GM12891 (cell line): ENCODE measurements around the gene CLIP1.
A peak's percentile ranks its signal among the peaks of the same experiment; 100 is the strongest.
"Not testable (repeated sequence)": the region's sequence is repeated elsewhere in the genome, so short reads cannot be mapped to it uniquely, and the experiment has no call there.

Experiments used
- DNase-seq: peaks from one replicate; pipeline ENCODE4 v3.0.0; 2011; ENCODE audit warnings: low spot score; ENCODE audit not compliant: insufficient read length
- FAIRE-seq: peaks from 2 replicates; lab custom pipeline; 2011; peaks lifted over from hg19 to GRCh38; lab: Jason Lieb, UNC
- PAX5 ChIP-seq: IDR thresholded peaks from 2 replicates; pipeline ENCODE4 v1.6.1; 2011; ENCODE audit warnings: low read length, moderate library complexity, mild to moderate bottlenecking; ENCODE audit not compliant: insufficient read depth, severe bottlenecking
- POLR2A ChIP-seq: IDR thresholded peaks from 2 replicates; pipeline ENCODE4 v1.6.1; 2011; ENCODE audit warnings: low read depth, low read length, control low read depth
- POLR2AphosphoS5 ChIP-seq: IDR thresholded peaks from 2 replicates; pipeline ENCODE4 v1.6.1; 2011; ENCODE audit warnings: low read depth, low read length, control low read depth
- POU2F2 ChIP-seq: IDR thresholded peaks from 2 replicates; pipeline ENCODE4 v1.6.1; 2011; ENCODE audit warnings: low read depth, mild to moderate bottlenecking, control low read depth, low read length, moderate library complexity
- SPI1 ChIP-seq: IDR thresholded peaks from 2 replicates; pipeline ENCODE4 v1.6.1; 2011; ENCODE audit warnings: low read depth, low read length, control low read depth
- TAF1 ChIP-seq: IDR thresholded peaks from 2 replicates; pipeline ENCODE4 v1.6.1; 2011; ENCODE audit warnings: low read depth, low read length, control low read depth

CLIP1 gene

DNA sequence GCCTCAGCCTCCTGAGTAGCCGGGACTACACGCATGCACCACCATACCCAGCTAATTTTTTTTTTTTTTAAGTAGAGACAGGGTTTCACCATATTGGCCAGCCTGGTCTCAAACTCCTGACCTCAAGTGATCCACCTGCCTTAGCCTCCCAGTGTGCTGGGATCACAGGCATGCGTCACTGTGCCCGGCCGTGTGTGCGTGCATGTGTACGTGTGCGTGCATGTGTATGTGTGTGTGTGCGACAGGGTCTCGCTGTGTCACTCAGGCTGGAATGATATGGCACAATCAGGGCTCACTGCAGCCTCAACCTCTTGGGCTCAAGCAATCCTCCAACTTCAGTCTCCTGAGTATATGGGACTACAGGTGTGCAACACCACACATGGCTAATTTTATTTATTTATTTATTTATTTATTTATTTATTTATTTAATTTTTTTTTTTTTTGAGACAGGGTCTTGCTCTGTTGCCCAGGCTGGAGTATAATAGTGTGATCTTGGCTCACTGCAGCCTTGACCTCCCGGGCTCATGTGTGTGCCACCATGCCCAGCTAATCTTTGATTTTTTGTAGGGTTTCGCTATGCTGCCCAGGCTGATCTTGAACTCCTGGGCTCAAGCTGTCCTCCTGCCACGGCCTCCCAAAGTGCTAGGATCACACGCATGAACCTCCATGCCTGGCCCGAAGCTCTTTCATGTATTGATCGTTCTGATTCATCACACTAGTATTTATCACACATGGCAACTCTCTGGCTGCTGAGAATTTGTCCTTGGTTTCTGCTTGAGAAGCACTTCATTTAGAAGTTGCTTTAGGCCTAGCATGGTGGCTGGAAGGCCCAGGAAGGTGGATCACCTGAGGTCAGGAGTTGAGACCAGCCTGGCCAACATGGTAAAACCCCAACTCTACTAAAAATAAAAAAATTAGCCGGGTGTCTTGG is 35.9 kb upstream of the CLIP1 start:
- no peak for TF ChIP-seq POLR2AphosphoS5
- no peak for TF ChIP-seq SPI1
- no peak for TF ChIP-seq POU2F2
- no peak for TF ChIP-seq POLR2A
- no peak for TF ChIP-seq TAF1
- TF ChIP-seq PAX5, result no peak
- DNase-seq (no peak), FAIRE-seq (peak; percentile 60)

DNA sequence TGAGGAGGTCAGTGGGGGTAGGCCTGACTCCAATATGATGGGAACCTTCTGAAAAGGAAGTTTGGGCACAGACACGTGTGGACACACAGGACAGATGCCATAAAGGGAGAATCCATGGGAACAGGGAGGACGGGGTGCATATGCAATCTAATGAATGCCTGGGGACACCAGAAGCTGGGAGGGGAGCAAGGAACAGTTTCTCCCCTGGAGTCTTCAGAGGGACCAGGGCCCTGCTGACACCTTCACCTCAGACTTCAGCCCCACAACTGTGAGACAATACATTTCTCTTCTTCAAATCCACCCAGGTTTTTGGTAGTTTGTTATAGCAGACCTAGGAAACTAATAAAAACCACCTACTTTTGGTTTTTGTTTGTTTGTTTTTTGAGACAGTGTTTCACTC is 35.2 kb upstream of the CLIP1 start:
- no peak for TF ChIP-seq TAF1
- no peak for TF ChIP-seq POU2F2
- no peak for TF ChIP-seq POLR2A
- FAIRE-seq, result no peak
- DNase-seq, result no peak

DNA sequence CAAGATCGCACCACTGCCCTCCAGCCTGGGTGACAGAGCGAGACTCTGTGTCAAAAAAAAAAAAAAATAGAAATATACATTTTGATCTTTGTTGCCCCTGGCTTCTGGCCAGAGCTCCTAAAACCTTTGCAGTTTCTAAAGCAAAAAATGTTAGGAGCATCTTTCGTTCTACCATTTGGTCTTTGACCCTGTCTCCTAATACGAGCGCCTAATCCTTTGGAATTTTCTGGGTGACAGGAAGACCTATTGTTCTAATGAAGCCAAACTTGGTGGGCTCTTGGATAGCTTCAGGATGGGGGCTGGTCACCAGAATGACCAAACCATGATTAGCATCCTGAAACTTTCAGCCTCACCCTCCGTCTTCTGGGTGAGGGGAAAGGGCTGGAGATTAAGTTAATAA is 32.3 kb upstream of the CLIP1 start:
- TF ChIP-seq POLR2AphosphoS5, result no peak
- no peak for TF ChIP-seq SPI1
- no peak for TF ChIP-seq TAF1
- no peak for TF ChIP-seq PAX5
- no peak for TF ChIP-seq POU2F2
- TF ChIP-seq POLR2A, result no peak
- FAIRE-seq (no peak), DNase-seq (no peak)

DNA sequence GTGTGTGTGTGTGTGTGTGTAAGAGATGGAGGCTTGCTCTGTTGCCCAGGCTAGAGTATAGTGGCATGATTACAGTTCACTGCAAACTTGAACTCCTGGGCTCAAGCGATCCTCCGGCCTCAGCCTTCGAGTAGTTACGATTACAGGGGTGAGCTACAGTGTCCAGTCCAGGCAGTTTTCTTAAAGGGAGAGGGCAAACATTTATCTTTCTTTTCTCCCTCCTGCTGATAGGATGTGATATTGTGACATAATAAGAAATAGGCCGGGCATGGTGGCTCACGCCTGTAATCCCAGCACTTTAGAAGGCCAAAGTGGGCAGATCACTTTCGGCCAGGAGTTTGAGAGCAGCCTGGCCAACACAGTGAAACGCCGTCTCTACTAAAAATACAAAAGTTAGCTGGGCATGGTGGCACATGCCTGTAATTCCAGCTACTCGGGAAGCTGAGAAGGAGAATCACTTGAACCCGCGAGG is 31.8 kb upstream of the CLIP1 start:
- DNase-seq, result no peak
- TF ChIP-seq POLR2AphosphoS5 (no peak), SPI1 (no peak), POU2F2 (no peak), TAF1 (no peak), POLR2A (no peak)
- no peak for FAIRE-seq

DNA sequence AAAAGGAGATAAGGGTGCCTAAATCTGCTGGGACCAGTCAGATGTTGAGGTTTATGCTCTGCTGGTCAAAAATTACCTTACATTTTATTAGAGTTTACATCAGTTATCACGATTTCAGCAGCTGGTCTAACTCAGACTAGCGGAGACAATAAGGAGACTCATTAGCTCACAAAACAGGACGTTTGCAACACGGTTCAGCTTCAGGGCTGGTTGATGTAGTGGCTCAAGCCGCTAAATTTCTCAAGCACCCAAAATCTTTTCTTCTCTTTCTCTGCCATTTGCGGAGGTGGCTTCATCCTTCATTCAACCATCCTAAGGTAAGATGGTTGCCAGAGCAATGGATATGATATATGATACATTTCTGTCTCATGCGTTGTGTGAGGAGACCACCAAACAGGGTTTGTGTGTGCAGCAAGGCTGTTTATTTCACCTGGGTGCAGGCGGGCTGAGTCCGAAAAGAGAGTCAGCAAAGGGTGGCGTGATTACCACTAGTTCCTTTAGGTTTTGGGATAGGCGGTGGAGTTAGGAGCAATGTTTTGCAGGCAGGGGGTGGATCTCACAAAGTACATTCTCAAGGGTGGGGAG is 30.3 kb upstream of the CLIP1 start:
- TF ChIP-seq TAF1 (no peak), POU2F2 (no peak)
- DNase-seq (no peak), FAIRE-seq (peak; percentile 26)

DNA sequence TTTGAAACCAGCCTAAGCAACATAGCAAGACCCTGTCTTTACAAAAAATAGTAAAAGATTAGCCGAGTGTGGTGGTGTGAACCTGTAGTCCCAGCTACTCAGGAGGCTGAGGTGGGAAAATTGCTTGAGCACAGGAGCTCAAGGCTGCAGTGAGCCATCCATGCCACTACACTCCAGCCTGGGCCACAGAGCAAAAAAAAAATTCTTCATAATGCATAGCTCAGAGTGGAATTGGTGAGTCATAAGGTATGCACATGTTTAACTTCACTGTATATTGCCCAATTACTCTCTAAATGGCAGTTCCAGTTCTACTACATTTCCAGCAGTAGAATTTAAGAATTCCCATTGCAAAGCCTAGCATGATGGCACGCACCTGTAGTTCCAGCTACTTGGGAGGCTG is 26.8 kb upstream of the CLIP1 start:
- FAIRE-seq (no peak), DNase-seq (no peak)
- TF ChIP-seq POU2F2 (no peak), POLR2AphosphoS5 (no peak), SPI1 (no peak), POLR2A (no peak), TAF1 (no peak), PAX5 (no peak)

DNA sequence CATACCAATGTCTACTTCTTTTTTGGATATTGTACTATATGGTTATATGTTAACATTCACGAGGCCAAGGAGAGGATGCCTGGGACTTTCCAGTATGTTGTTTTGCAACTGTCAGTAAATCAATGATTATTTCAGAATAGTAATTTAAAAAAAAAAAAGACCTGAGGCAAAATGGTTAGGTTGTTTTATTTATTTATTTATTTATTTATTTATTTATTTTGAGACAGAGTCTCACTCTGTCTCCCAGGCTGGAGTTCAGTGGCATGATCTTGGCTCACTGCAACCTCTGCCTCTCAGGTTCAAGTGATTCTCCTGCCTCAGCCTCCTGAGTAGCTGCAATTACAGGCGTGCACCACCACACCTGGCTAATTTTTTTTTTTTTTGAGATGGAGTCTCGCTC is 25.4 kb upstream of the CLIP1 start:
- not testable (repeated sequence) for FAIRE-seq, DNase-seq

DNA sequence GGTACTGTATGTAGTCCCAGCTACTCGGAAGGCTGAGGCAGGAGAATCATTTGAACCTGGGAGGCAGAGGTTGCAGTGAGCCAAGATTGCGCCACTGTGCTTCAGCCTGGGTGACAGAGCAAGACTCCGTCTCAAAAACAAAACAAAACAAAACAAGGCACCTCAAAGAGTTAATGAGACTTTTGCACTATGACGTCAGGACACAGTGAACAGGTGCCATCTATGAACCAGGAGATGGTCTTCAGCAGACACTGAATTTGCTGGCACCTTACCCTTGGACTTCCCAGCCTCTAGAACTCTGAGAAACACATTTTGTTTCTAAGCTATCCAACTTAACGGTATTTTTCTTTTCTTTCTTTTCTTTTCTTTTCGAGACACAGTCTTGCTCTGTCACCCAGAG is 23.9 kb upstream of the CLIP1 start:
- not testable (repeated sequence) for DNase-seq, FAIRE-seq

DNA sequence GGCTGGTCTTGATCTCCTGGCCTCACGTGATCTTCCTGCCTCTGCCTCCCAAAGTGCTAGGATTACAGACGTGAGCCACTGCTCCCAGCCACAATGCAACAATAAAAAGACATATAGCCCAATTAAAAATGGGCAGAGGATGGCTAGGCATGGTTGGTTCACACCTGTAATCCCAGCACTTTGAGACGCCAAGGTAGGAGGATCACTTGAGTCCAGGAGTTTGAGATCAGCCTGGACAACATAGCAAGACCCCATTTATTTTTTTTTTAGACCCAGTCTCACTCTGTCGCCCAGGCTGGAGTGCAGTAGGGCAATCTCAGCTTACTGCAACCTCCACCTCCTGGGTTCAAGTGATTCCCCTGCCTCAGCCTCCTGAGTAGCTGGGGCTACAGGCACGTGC is 21.6 kb upstream of the CLIP1 start:
- not testable (repeated sequence) for FAIRE-seq

DNA sequence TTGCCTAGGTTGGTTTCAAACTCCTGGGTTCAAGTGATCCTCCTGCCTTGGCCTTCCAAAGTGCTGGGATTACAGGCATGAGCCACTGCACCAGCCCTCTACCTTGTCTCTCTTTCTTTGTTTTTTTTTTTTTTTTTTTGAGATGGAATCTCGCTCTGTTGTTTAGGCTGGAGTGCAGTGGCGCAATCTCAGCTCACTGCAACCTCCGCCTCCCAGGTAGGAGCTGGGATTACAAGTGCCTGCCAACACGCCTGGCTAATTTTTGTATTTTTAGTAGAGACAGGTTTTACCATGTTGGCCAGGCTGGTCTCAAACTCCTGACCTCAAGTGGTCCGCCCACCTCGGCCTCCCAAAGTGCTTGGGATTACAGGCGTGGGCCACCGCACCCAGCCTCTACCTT is 16.4 kb upstream of the CLIP1 start:
- not testable (repeated sequence) for DNase-seq, FAIRE-seq

More for the DNA sequence above, 21.6 kb upstream of the CLIP1 start:
- DNase-seq, result not testable (repeated sequence)

DNA sequence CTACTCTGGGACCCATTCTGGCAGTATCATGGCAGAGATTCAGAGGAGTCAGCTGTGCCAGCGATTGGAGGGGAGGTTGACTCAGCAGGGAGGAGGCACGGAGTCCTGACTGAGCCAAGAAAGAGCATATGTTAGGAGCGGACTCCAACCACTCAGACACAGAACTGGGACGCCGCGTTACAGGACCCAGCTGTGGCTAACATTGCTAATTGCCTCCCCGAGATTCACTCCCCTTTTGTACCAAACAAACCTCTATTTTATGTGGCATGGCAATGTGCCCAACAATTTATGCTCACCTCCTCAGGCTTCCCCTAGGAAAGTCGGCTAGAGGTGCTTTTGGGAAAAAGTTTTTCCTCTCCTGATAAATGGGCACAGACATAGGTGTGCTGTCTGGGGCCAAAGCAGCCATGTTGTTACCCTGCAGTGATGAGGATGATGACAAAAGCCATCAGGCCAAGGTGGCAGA is 15.2 kb upstream of the CLIP1 start:
- TF ChIP-seq POLR2AphosphoS5, result no peak
- no peak for FAIRE-seq
- no peak for DNase-seq
